Activated effector memory CD4-positive, alpha-beta T cell treated with Interleukin-2 at 50 U/mL for 16 hours (primary cell): ENCODE measurements around the gene CALML5.

ENCODE experiments used
- DNase-seq: peaks from one replicate; pipeline ENCODE4 v3.0.0-alpha.2; 2020

The CALML5 gene

DNA sequence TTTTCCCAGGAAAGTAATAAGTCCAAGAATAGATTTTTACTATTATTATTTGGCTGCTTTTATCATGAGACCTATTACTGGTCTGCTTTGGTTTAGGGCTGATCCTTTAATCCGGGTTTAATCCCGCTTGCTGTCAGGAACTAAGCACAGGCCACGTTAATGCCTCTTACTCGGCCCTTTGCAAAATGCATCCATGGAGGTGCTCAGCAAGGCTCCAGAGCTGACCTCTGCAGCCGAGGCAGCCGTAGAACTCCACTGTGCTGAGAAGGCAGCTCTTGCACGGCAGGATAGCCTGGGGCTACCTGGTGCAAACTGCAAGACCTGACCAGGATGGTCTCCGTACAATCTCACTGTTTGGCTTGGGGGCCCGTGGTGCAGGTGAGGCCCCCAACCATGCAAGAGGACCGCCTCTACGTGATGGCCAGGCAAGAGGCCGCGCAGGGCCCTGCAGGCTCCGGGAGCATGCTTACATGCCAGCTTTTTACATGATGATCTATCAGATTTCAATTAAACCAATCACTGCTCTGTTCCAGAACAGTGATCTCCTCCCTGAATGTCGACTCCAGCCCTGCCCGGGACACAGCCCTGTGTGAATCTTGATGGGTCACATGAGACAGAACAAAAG, 15.0 kb upstream of the CALML5 start:
- no peak for DNase-seq

DNA sequence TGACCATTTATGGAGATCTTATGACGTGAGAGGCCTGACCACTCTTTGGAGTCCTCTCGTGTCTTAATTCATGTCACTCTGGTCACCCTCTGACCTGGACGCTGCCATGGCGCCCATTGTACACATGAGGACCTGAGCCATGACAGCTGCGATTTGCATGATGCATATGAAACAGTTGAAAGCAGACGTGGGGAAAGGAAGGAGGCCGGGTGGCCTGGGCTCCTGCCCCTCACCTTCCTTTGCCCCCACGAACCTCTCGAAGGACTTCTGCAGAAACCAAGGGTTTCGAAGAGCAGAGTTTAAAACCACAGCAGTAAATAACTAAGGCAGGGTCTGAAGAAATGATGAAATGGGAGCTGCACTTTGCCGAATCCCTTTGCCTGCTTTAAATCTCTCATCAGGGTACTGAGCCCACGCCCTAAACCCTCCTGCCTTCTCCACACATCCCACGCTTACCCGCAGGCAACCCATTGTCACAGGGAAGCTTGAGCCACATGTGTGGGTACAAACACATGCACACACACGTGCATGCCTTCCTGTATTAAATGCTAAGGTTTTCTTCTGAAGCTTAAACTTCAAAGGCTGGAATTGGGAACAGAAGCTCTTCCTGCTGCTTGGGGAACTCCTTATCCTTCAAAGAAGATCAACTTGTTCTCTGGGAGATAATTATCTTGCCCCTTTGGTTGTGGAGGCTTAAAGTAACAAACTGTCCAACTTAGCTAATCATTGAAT, 13.7 kb upstream of the CALML5 start:
- no peak for DNase-seq

DNA sequence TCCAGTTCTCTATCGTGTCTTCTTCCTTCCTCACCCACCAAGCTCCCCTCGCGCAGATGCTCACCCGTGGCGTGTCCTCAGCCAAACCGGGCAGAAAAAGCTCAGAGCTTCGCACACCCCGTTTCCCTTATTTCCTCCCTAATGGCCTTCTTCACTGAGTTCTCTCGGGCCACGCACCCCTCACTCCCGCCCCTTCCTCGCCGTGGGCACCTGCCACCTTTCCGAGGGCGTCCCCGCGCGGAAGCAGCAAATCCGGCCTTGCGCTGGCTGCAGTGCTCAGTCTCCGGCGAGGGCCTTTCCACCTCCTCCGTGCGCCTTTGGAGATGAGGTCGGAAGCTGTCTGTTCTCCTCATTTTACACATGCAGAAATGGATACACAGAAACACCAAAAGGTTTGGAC, 13.0 kb upstream of the CALML5 start:
- DNase-seq = no peak

DNA sequence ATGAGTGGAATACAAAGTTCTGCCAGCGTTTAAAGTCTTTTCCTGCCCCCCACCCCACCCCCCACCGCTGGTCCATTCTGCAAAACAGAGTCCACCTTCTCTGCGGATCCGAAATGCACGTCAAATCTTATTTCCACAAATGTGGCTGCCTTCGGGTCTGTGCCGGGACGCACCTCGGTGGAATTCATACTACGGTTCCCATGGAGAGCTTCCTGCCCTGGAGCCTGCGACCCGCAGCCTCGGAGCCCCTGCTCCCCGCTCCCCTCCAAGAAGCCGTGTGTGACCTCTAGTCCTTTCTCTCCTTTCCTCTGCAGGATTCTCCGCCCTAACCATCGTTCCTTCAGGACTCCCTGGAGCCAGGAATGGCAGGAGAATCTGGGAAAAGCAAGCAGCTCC, 12.5 kb upstream of the CALML5 start:
- no peak for DNase-seq

DNA sequence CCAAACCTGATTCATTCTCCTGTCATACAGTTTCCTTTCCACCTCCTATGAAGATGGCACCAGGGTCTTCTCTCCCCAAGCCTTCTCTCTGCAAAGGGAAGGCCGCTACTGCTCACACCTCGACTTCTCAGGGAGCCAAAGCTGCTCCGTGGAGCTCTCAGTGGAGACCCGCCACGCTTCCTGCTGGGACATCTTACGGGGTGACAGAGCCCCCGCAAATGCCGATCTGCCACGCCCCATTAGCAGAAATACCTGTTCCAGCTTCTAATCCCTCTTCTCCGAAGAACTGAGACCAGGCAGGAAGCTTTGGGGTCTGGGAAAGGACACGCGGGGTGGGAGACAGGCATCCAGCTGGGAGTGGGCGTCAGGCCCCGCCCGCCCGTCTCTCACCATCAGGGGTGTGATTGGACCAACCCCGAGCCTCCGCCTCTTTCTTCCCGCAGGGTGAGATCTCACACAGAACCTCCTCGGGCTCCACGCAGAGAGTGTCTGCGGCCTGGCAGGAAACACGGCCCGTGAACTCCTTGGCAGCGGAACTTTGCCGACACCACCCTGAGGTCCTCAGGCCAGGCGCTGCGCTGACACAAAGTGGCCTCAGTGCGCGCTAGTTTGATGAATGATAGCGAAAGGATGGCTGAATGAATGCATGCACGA, 12.0 kb upstream of the CALML5 start:
- no peak for DNase-seq

DNA sequence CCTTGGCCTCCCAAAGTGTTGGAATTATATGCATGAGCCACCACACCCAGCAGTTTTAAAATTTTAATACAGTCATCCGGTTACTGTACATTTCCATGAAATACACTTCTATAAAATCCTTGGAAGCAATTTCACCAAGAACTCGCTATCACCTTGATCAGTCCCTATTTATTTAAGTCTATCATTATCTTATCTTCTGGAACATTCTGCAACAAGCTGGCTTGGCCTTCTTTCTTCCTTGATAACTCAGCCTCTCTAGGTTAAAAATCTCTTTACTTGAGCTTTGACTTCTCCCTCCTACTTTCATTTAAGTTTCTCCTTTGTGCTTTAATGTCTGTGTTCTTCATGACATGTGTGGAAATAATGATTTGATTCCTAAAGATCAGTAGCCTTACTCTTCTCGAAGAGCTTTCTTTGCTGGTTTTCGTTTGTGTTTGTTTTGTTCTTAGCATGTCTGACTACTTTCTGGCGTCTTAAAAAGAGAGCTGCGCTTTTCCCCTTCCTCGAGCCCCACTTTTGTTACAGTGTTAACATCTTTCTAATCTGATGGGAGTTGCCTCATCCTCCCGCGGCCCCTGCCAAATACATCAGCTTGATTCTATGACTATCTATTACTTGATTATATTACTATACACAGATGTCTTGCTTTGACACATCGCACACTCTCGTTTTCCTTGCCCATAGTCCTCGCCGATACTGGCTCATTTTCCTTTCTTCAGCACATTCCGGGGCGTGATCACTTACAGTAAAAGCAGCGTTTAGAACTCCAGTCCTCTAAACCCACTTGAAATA, 11.1 kb upstream of the CALML5 start:
- DNase-seq = no peak

GRCh38 chr10:5509691-5510090, 10.3 kb upstream of the CALML5 start:
- no peak for DNase-seq

DNA sequence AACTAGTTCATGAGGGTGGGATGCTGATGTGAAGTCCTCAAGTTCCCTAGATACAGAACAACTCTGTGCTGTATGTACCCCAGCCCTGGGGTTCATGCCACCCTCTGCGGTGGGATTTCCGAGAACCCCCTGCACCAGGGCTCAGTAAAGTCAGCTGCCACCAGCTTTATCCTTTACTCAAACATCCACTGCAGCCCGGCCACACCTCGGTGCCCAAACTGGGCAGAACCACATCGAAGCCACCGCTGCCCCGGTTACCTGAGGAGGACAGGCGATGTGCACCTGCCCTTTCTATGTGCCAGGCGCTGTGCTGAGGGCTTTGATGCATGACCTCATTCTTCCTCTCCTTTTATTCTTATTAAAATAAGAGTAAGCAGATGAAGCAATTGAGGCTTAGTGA, 9.9 kb upstream of the CALML5 start:
- no peak for DNase-seq

DNA sequence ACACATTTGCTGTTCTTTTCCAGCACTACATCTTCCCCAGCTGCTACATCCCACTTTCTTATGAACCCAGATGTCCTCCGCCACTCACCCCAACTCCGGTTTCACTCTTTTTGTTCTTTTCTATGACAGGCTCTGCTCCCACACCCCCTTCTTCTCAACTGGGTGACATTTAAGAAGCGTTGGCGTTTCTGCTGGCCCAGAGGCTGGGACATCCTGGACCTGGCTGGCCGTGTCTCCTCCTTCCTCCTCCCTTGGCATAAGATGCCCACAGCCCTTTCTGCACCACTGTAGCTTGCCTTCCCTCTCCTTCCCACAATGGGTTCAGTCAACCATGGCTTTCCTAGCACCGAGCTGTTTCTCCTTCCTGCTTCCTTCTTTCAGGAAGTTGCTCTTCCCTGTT, 9.4 kb upstream of the CALML5 start:
- DNase-seq = no peak

DNA sequence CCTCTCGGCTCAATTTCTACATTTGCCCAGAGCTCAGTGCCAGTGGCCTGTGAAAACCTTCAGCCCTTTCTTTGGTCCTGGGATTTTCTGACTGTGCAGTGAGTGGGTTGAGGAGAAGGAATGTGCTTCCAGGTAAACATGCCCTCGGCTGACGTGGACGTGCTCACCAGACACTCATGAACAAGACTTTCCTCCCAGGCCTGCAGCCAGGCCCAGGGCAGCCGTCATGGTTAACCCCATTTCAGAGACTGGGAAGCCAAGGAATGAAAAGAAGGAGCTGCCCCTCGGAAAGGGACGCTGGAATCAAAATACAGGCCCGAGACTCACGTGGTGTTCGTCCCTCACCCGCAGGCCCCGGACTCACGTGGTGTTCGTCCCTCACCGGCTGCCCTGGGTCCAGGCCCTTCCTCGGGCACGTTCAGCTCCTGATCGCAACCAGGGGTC, 8.8 kb upstream of the CALML5 start:
- no peak for DNase-seq

DNA sequence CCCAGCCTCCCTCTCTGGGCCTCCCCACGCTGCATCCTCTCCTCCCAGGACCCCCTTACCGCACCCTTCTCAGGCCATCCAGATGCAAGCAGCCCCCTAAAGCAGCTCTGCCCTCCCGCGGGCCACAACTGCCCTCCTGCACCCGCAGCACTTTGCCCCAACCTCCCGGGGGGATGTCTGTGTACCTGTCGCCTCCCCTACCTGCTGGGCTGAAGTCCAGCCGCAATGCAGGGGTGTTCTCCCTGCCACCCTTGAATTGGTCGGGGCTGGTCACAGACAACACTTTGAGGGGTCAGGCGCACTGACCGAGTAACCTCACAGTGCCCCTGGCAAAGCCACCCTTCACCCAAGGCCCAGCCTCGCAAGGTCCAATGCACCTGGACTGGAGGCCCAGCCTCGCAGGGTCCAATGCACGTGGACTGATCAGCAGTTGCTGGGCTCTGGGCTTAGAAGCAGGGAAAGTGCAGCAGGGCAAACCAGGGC, 8.3 kb upstream of the CALML5 start:
- no peak for DNase-seq

GRCh38 chr10:5506751-5507648, 7.6 kb upstream of the CALML5 start:
- no peak for DNase-seq

- no peak for DNase-seq
These were observed 6.9 kb upstream of the CALML5 start for GRCh38 chr10:5506246-5506645.

GRCh38 chr10:5504146-5505072, 5.0 kb upstream of the CALML5 start:
- DNase-seq = no peak

GRCh38 chr10:5503477-5503835, 4.1 kb upstream of the CALML5 start:
- DNase-seq = no peak

GRCh38 chr10:5502571-5503476, 3.5 kb upstream of the CALML5 start:
- DNase-seq = no peak

DNA sequence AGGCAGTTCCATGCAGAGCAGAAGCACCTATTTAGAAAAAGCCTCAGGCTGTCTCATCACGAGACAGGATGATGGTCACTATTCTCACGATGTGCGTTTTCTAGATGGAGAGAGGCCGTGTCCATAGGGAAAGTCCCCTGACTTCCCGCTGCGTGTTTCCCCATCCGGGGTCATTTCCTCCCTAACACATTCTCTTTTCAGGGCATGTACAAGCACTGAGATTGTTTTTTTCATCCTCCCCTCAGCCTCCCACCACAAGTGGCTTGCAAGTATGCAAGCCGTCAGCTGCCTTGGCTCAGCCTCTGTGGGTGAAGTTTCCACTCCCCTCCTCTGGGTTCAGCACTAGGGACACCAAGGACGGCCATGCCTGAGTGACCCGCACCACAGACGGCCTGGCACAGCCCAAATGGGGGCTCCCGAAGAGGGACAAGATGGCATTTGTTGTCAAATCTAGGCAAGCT, 2.7 kb upstream of the CALML5 start:
- DNase-seq = no peak

DNA sequence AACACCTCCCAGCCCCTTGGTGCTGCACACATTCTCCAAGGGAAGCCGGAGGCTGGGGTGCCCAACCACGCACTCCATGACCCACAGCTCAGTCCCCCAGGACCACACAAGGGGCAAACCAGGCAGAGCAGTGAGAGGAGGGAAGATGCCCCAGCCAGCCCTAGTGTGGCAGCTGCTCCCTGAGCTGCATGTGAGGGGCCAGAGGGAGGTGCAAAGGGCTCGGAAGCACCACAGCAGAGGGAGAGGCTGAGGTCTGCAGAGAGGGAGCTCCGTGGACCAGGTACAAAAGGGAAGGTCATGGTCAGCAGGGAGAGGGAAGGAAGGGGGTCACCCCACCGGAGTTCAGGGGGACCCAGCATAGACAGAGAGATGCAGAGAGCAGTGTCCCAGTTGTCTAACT, 1.5 kb upstream of the CALML5 start:
- DNase-seq = no peak

DNA sequence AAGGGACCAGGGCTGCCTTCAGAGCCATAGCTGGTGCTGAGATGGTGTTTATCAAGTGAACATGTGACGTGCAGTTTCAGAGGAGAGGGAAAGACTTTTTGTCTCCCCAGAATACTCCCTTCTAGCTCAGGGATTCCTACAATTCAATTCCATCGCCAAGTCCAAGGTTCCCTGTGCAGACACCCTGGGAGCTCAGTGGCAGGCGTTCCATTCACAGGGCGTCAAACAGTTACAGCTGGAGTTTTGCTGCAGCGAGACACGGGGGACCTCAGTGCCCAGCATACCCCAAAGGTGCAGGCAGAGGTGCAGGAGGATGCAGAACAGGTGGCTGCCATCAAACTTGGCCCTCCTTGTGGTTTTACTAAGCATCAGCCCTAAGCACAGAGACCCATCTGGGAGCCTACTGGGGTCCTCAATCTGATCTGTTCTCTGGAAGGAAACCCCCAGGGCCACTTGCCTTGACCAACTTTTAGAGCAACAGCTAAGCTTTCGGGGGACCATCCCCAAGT, 846 bp upstream of the CALML5 start:
- DNase-seq = no peak
